OCI-LY7 (cell line): ENCODE measurements around the gene NUBP1. TPM values are rescaled to one million over a fixed set of nuclear protein-coding genes. Genes with fewer than 3 reads are reported as not detected.

Experiments
- BruUV-seq: library from RNA; stranded (reverse); fragments of 400-500 nt; replicated peaks from 2 replicates; lab custom pipeline; 2021; lab: Mats Ljungman, UMichigan
- CTCF ChIA-PET: fragments of 300-600 bp; sonication (Branson Sonifier 250); formaldehyde crosslinking; loops from one replicate; lab custom pipeline; 2022; ENCODE audit warnings: antibody characterized with exemption; ENCODE audit not compliant: unreplicated experiment; lab: Charles Lee
- POLR2A ChIA-PET: fragments of 300-600 bp; sonication (Branson Sonifier 250); formaldehyde crosslinking; loops from one replicate; lab custom pipeline; 2022; ENCODE audit warnings: antibody characterized with exemption; lab: Charles Lee
- DNase-seq: peaks from one replicate; pipeline ENCODE4 v3.0.0-alpha.2; 2015; ENCODE audit warnings: low spot score
- H2AFZ ChIP-seq: fragments of 200-600 bp; sonication (generic), shearing (Covaris generic); 2 replicates; pipeline ENCODE4 v1.6.1; 2014; ENCODE audit warnings: mild to moderate bottlenecking, antibody characterized with exemption, low read length, moderate library complexity
- H3K27ac ChIP-seq: fragments of 200-600 bp; sonication (generic); 2 replicates; pipeline ENCODE4 v1.5.1; 2014; ENCODE audit warnings: mixed run types, low read depth, mild to moderate bottlenecking, moderate library complexity, low read length, inconsistent platforms; ENCODE audit not compliant: poor library complexity, severe bottlenecking
- H3K36me3 ChIP-seq: fragments of 200-600 bp; sonication (generic); 2 replicates; pipeline ENCODE4 v1.6.1; 2014; ENCODE audit warnings: mild to moderate bottlenecking, antibody characterized with exemption, low read length, moderate library complexity, mixed read lengths; ENCODE audit not compliant: insufficient read depth
- H3K4me1 ChIP-seq: fragments of 200-600 bp; sonication (generic); 2 replicates; pipeline ENCODE4 v1.5.1; 2014; ENCODE audit warnings: mild to moderate bottlenecking, low read length; ENCODE audit not compliant: insufficient read depth, poor library complexity, severe bottlenecking
- H3K4me2 ChIP-seq: fragments of 200-600 bp; sonication (generic); 2 replicates; pipeline ENCODE4 v1.6.1; 2014; ENCODE audit warnings: mild to moderate bottlenecking, low read length
- H3K4me3 ChIP-seq: fragments of 200-600 bp; sonication (generic); 2 replicates; pipeline ENCODE4 v1.5.1; 2014; ENCODE audit warnings: mild to moderate bottlenecking, low read depth, low read length; ENCODE audit not compliant: poor library complexity, severe bottlenecking
- H3K79me2 ChIP-seq: fragments of 200-600 bp; sonication (generic); 2 replicates; pipeline ENCODE4 v1.6.1; 2016; ENCODE audit warnings: low read depth, mild to moderate bottlenecking, low read length, moderate library complexity, mixed read lengths; ENCODE audit not compliant: insufficient read depth
- H3K9me2 ChIP-seq: fragments of 200-600 bp; sonication (generic); 2 replicates; pipeline ENCODE4 v1.6.1; 2016; ENCODE audit warnings: mild to moderate bottlenecking, low read length, mixed read lengths; ENCODE audit not compliant: insufficient read depth
- H3K9me3 ChIP-seq: fragments of 200-600 bp; sonication (generic); 2 replicates; pipeline ENCODE4 v1.6.1; 2014; ENCODE audit warnings: mild to moderate bottlenecking, mixed run types, low read length, mixed read lengths
- H4K20me1 ChIP-seq: fragments of 200-600 bp; sonication (generic); 2 replicates; pipeline ENCODE4 v1.6.1; 2014; ENCODE audit warnings: mild to moderate bottlenecking, antibody characterized with exemption, low read length, moderate library complexity, mixed read lengths; ENCODE audit not compliant: insufficient read depth
- CTCF ChIP-seq: fragments of 200-600 bp; sonication (generic); conservative IDR thresholded peaks from 2 replicates; pipeline ENCODE4 v1.5.1; 2014; ENCODE audit warnings: mild to moderate bottlenecking, antibody characterized with exemption, low read length, moderate library complexity, mixed read lengths
- EZH2phosphoT487 ChIP-seq: fragments of 200-600 bp; sonication (generic); IDR thresholded peaks from 2 replicates; pipeline ENCODE4 v1.6.1; 2018; ENCODE audit warnings: low read depth, borderline replicate concordance, mild to moderate bottlenecking, mixed run types, antibody characterized with exemption, low read length, moderate library complexity, mixed read lengths
- intact Hi-C: fragments of 100-400 bp; cut with micrococcal nuclease; formaldehyde crosslinking; loops from one replicate; pipeline ENCODE4 v1.10.0; 2022; ENCODE audit not compliant: unreplicated experiment
- total RNA-seq, 2 experiments: library from RNA; depleted of rRNA in 1 of 2; stranded (reverse); fragments of >200 nt in 1 of 2; shearing (Covaris generic) in 1 of 2; gene quantifications; 2 replicates each; pipeline ENCODE4 v1.2.3, GENCODE V29; 2014 to 2022

NUBP1 gene
- total RNA-seq, 2 experiments from 2014 or later = 20.7 to 27.4 TPM

DNA sequence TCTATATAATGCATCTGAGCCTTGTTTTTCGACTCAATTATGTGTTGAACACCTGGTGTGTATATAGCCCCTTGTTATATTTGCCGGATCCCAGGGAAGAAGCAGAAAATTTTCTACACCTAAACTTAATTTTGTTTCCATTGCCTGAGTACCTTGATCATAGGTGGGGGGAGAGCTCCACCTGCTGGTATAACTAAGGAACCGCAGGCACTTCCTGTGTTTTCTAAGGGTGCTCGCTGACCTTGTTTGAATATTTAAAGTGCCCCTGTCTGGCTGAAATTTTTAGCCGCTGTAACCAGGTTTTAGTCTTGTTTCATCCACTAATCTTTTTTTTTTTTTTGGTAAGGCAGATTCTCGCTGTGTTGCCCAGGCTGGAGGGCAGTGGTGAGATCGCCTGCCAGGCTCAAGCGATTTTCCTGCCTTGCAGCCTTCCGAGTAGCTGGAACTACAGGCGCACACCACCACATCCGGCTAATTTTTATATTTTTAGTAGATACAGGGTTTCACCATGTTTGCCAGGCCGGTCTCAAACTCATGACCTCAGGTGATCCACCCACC is 6.5 kb upstream of the NUBP1 start:
- H3K27ac ChIP-seq = peak overlapping the region; percentile 62
- intact Hi-C loops = loop anchor here (1.0 to 5.0 kb wide), 5 partner anchors 182 to 480 kb away; partner anchors contain the start of gene ATF7IP2
- CTCF ChIA-PET = interaction anchor here (0.6 to 1.2 kb wide), 3 partner anchors 199 to 222 kb away, joined by 3 to 5 read pairs (median 3); no protein-coding TSS in a partner anchor

GRCh38 chr16:10738231-10739077 is 5.2 kb upstream of the NUBP1 start:
- intact Hi-C loops = loop anchor here (5.0 kb wide), 2 partner anchors 351 to 481 kb away; partner anchors contain the start of gene ATF7IP2
- CTCF ChIA-PET = no interaction called here
- TF ChIP-seq EZH2phosphoT487 (no peak), CTCF (no peak)
- H3K9me2 ChIP-seq = no peaks in the 10 kb centered on the region
- POLR2A ChIA-PET = interaction anchor here (0.6 to 1.6 kb wide), 4 partner anchors 181 to 1586 kb away, joined by 3 to 5 read pairs (median 3); no protein-coding TSS in a partner anchor
- no peaks in the 10 kb centered on the region for H3K9me3 ChIP-seq
- H2AFZ ChIP-seq = peak overlapping the region; percentile 97
- peak; percentile 27 for DNase-seq
- no TSS peak for BruUV-seq
- no peak overlapping the region for H3K4me3 ChIP-seq
- H3K4me1 ChIP-seq = peaks cover 47% of the 10 kb centered on the region
- H3K27ac ChIP-seq = peak overlapping the region; percentile 62
- no peaks in the 10 kb centered on the region for H3K36me3 ChIP-seq
- H4K20me1 ChIP-seq = no peaks in the 10 kb centered on the region
- H3K79me2 ChIP-seq = no peaks in the 10 kb centered on the region
- peak overlapping the region; percentile 71 for H3K4me2 ChIP-seq

More for the DNA sequence above, 6.5 kb upstream of the NUBP1 start:
- Histone ChIP-seq H3K9me3 (no peaks in the 10 kb centered on the region), H3K4me1 (peaks cover 34% of the 10 kb centered on the region), H3K9me2 (no peaks in the 10 kb centered on the region), H3K36me3 (no peaks in the 10 kb centered on the region), H2AFZ (peak overlapping the region; percentile 97), H3K4me2 (peak overlapping the region; percentile 71), H3K79me2 (no peaks in the 10 kb centered on the region), H4K20me1 (no peaks in the 10 kb centered on the region), H3K4me3 (peak overlapping the region; percentile 52)
- POLR2A ChIA-PET = interaction anchor here (0.6 to 1.6 kb wide), 5 partner anchors 14 to 1771 kb away, joined by 3 to 5 read pairs (median 3); no protein-coding TSS in a partner anchor
- BruUV-seq = no TSS peak
- peak; percentile 98 for TF ChIP-seq CTCF
- no peak for TF ChIP-seq EZH2phosphoT487
- DNase-seq = peak; percentile 86
